ENCODE data around the gene PUS1. TPM values are rescaled to one million over a fixed set of nuclear protein-coding genes. Genes with fewer than 3 reads are reported as not detected.

The PUS1 gene
- total and polyA plus RNA-seq, 7 experiments from 2014 or later = 15.0 to 54.9 (median 37.1) TPM

GRCh38 chr12:131901431-131902331 is 27.4 kb upstream of the PUS1 start:
- peaks cover 0 to 12% of the 10 kb centered on the region in 2 donors for H3K4me1 ChIP-seq (ENCODE audit: control insufficient read depth in 2 of 2, insufficient read depth in 2 of 2, low read length in 2 of 2)
- Mint-ChIP-seq H3K36me3 (no peaks in the 10 kb centered on the region), H3K9me3 (no peaks in the 10 kb centered on the region), H3K4me3 (peak overlapping the region in 1 of 10 donors; percentile 56), H3K27me3 (no peaks in the 10 kb centered on the region), H3K27ac (peak overlapping the region in 1 of 9 donors; percentile 65), H3K4me1 (peaks cover 10 to 53% (median 38%) of the 10 kb centered on the region in 7 donors)
- H3K9me3 ChIP-seq (ENCODE audit: control insufficient read depth in 2 of 3, low read length in 3 of 3) = no peaks in the 10 kb centered on the region
- H3K4me3 ChIP-seq (ENCODE audit: low read length) = no peak overlapping the region
- intact Hi-C loops (cut with micrococcal nuclease) = no loop called here
- ChIA-PET CTCF (no interaction called here), POLR2A (no interaction called here)
- DNase-seq = no peak
- peak; percentile 2 for ATAC-seq
- no peaks in the 10 kb centered on the region for H3K27me3 ChIP-seq (ENCODE audit: control insufficient read depth in 2 of 2, insufficient read depth in 2 of 2, low read length in 2 of 2)
- no peak overlapping the region for H3K27ac ChIP-seq (ENCODE audit: low read depth, low read length)
- peaks cover 0 to 4% (median 0%) of the 10 kb centered on the region in 3 experiments for H3K36me3 ChIP-seq (ENCODE audit: control insufficient read depth in 2 of 3, insufficient read depth in 3 of 3, low read length in 3 of 3)

GRCh38 chr12:131902332-131903241 is 26.5 kb upstream of the PUS1 start:
- DNase-seq (no peak), ATAC-seq (peak; percentile 8)
- Histone ChIP-seq H3K4me3 (ENCODE audit: low read length) (no peak overlapping the region), H3K27me3 (ENCODE audit: control insufficient read depth in 2 of 2, insufficient read depth in 2 of 2, low read length in 2 of 2) (no peaks in the 10 kb centered on the region), H3K4me1 (ENCODE audit: control insufficient read depth in 2 of 2, insufficient read depth in 2 of 2, low read length in 2 of 2) (peaks cover 0 to 6% of the 10 kb centered on the region in 2 donors), H3K36me3 (ENCODE audit: control insufficient read depth in 2 of 3, insufficient read depth in 3 of 3, low read length in 3 of 3) (peaks cover 0 to 6% (median 0%) of the 10 kb centered on the region in 3 experiments), H3K9me3 (ENCODE audit: control insufficient read depth in 2 of 3, low read length in 3 of 3) (no peaks in the 10 kb centered on the region), H3K27ac (ENCODE audit: low read depth, low read length) (no peak overlapping the region)
- Mint-ChIP-seq H3K9me3 (no peaks in the 10 kb centered on the region), H3K27me3 (no peaks in the 10 kb centered on the region), H3K36me3 (no peaks in the 10 kb centered on the region), H3K4me1 (peaks cover 4 to 44% (median 29%) of the 10 kb centered on the region in 7 donors), H3K27ac (no peak overlapping the region), H3K4me3 (no peak overlapping the region)
- intact Hi-C loops (cut with micrococcal nuclease) = no loop called here
- ChIA-PET CTCF (no interaction called here), POLR2A (no interaction called here)

GRCh38 chr12:131903270-131904255 is 25.5 kb upstream of the PUS1 start:
- ChIA-PET CTCF (no interaction called here), POLR2A (no interaction called here)
- Mint-ChIP-seq H3K4me1 (peaks cover 4 to 35% (median 22%) of the 10 kb centered on the region in 7 donors), H3K4me3 (peak overlapping the region in 1 of 10 donors; percentile 51), H3K36me3 (no peaks in the 10 kb centered on the region), H3K9me3 (no peaks in the 10 kb centered on the region), H3K27me3 (no peaks in the 10 kb centered on the region), H3K27ac (peak overlapping the region in 1 of 9 donors; percentile 47)
- DNase-seq = no peak
- Histone ChIP-seq H3K27me3 (ENCODE audit: control insufficient read depth in 2 of 2, insufficient read depth in 2 of 2, low read length in 2 of 2) (no peaks in the 10 kb centered on the region), H3K4me3 (ENCODE audit: low read length) (no peak overlapping the region), H3K9me3 (ENCODE audit: control insufficient read depth in 2 of 3, low read length in 3 of 3) (no peaks in the 10 kb centered on the region), H3K36me3 (ENCODE audit: control insufficient read depth in 2 of 3, insufficient read depth in 3 of 3, low read length in 3 of 3) (peaks cover 0 to 12% (median 0%) of the 10 kb centered on the region in 3 experiments), H3K27ac (ENCODE audit: low read depth, low read length) (no peak overlapping the region), H3K4me1 (ENCODE audit: control insufficient read depth in 2 of 2, insufficient read depth in 2 of 2, low read length in 2 of 2) (peaks cover 0 to 6% of the 10 kb centered on the region in 2 donors)
- ATAC-seq = no peak
- intact Hi-C loops (cut with micrococcal nuclease) = no loop called here

GRCh38 chr12:131904346-131904745 is 24.7 kb upstream of the PUS1 start:
- Mint-ChIP-seq H3K36me3 (no peaks in the 10 kb centered on the region), H3K27ac (peak overlapping the region in 1 of 9 donors; percentile 78), H3K4me1 (peaks cover 4 to 35% (median 22%) of the 10 kb centered on the region in 7 donors), H3K9me3 (no peaks in the 10 kb centered on the region), H3K27me3 (no peaks in the 10 kb centered on the region), H3K4me3 (peak overlapping the region in 1 of 10 donors; percentile 44)
- H3K27me3 ChIP-seq (ENCODE audit: control insufficient read depth in 2 of 2, insufficient read depth in 2 of 2, low read length in 2 of 2) = no peaks in the 10 kb centered on the region
- ATAC-seq = no peak
- H3K27ac ChIP-seq (ENCODE audit: low read depth, low read length) = no peak overlapping the region
- no peaks in the 10 kb centered on the region for H3K9me3 ChIP-seq (ENCODE audit: control insufficient read depth in 2 of 3, low read length in 3 of 3)
- ChIA-PET CTCF (interaction anchor here (0.6 kb wide), 1 partner anchor 20 kb away, joined by 4 read pairs; no protein-coding TSS in a partner anchor), POLR2A (no interaction called here)
- H3K4me3 ChIP-seq (ENCODE audit: low read length) = no peak overlapping the region
- peaks cover 0 to 17% (median 0%) of the 10 kb centered on the region in 3 experiments for H3K36me3 ChIP-seq (ENCODE audit: control insufficient read depth in 2 of 3, insufficient read depth in 3 of 3, low read length in 3 of 3)
- no peak for DNase-seq
- H3K4me1 ChIP-seq (ENCODE audit: control insufficient read depth in 2 of 2, insufficient read depth in 2 of 2, low read length in 2 of 2) = peaks cover 0 to 6% of the 10 kb centered on the region in 2 donors
- intact Hi-C loops (cut with micrococcal nuclease) = no loop called here

GRCh38 chr12:131905081-131905629 is 23.9 kb upstream of the PUS1 start:
- H3K27ac ChIP-seq (ENCODE audit: low read depth, low read length) = peak overlapping the region; percentile 21
- H3K4me1 ChIP-seq (ENCODE audit: control insufficient read depth in 2 of 2, insufficient read depth in 2 of 2, low read length in 2 of 2) = peaks cover 0 to 6% of the 10 kb centered on the region in 2 donors
- Mint-ChIP-seq H3K36me3 (no peaks in the 10 kb centered on the region), H3K27ac (peak overlapping the region in 2 of 9 donors; percentile 65 to 67), H3K4me3 (peak overlapping the region in 2 of 10 donors; percentile 16 to 44), H3K4me1 (peaks cover 4 to 30% (median 19%) of the 10 kb centered on the region in 7 donors), H3K9me3 (no peaks in the 10 kb centered on the region), H3K27me3 (no peaks in the 10 kb centered on the region)
- no peak for ATAC-seq
- H3K27me3 ChIP-seq (ENCODE audit: control insufficient read depth in 2 of 2, insufficient read depth in 2 of 2, low read length in 2 of 2) = no peaks in the 10 kb centered on the region
- ChIA-PET CTCF (no interaction called here), POLR2A (no interaction called here)
- intact Hi-C loops (cut with micrococcal nuclease) = no loop called here
- no peak for DNase-seq
- peaks cover 0 to 25% (median 0%) of the 10 kb centered on the region in 3 experiments for H3K36me3 ChIP-seq (ENCODE audit: control insufficient read depth in 2 of 3, insufficient read depth in 3 of 3, low read length in 3 of 3)
- H3K4me3 ChIP-seq (ENCODE audit: low read length) = no peak overlapping the region
- no peaks in the 10 kb centered on the region for H3K9me3 ChIP-seq (ENCODE audit: control insufficient read depth in 2 of 3, low read length in 3 of 3)
